Hepatocyte (in vitro differentiated cells): ENCODE results near the gene SYT3. TPM values are rescaled to one million over a fixed set of nuclear protein-coding genes. Genes with fewer than 3 reads are reported as not detected.
"Not testable (repeated sequence)": the region's sequence is repeated elsewhere in the genome, so short reads cannot be mapped to it uniquely, and the experiment has no call there.

ENCODE experiments used
- DNase-seq: peaks from one replicate; pipeline ENCODE4 v3.0.0-alpha.2; 2016; ENCODE audit warnings: low spot score
- H2AFZ ChIP-seq: fragments of 200-600 bp; sonication (generic); 2 replicates; pipeline ENCODE4 v1.6.0; 2016; ENCODE audit warnings: antibody characterized with exemption, mild to moderate bottlenecking
- H3K27ac ChIP-seq: fragments of 200-600 bp; sonication (generic); 2 replicates; pipeline ENCODE4 v1.5.1; 2016; ENCODE audit warnings: mild to moderate bottlenecking
- H3K27me3 ChIP-seq: fragments of 200-600 bp; sonication (generic); 2 replicates; pipeline ENCODE4 v1.6.1; 2016
- H3K36me3 ChIP-seq: fragments of 200-600 bp; sonication (generic); replicated peaks from 2 replicates; pipeline ENCODE4 v1.5.1; 2016; ENCODE audit warnings: low read depth; ENCODE audit not compliant: insufficient read depth
- H3K4me1 ChIP-seq: fragments of 200-600 bp; sonication (generic); 2 replicates; pipeline ENCODE4 v1.5.1; 2016; ENCODE audit warnings: mild to moderate bottlenecking, moderate library complexity; ENCODE audit not compliant: insufficient read depth
- H3K4me2 ChIP-seq: fragments of 200-600 bp; sonication (generic); 2 replicates; pipeline ENCODE4 v1.6.0; 2016
- H3K4me3 ChIP-seq: fragments of 200-600 bp; sonication (generic); 2 replicates; pipeline ENCODE4 v1.5.1; 2016; ENCODE audit warnings: mild to moderate bottlenecking
- H3K79me2 ChIP-seq: fragments of 200-600 bp; sonication (generic); 2 replicates; pipeline ENCODE4 v1.6.0; 2017; ENCODE audit warnings: mild to moderate bottlenecking
- H3K9me2 ChIP-seq: fragments of 200-600 bp; sonication (generic); replicated peaks from 2 replicates; pipeline ENCODE4 v1.6.0; 2017; ENCODE audit warnings: mild to moderate bottlenecking; ENCODE audit not compliant: insufficient read depth
- H3K9me3 ChIP-seq: fragments of 200-600 bp; sonication (generic); 2 replicates; pipeline ENCODE4 v1.5.1; 2016; ENCODE audit warnings: low read depth, mild to moderate bottlenecking
- H4K20me1 ChIP-seq: fragments of 200-600 bp; sonication (generic); 2 replicates; pipeline ENCODE4 v1.6.0; 2016; ENCODE audit warnings: mild to moderate bottlenecking; ENCODE audit not compliant: insufficient read depth, poor library complexity, severe bottlenecking
- CTCF ChIP-seq: fragments of 200-600 bp; sonication (generic); IDR thresholded peaks from 2 replicates; pipeline ENCODE4 v1.5.1; 2016; ENCODE audit warnings: antibody characterized with exemption, mild to moderate bottlenecking; ENCODE audit not compliant: poor library complexity
- EZH2 ChIP-seq: fragments of 200-600 bp; sonication (generic); IDR thresholded peaks from 2 replicates; pipeline ENCODE4 v1.6.1; 2016; ENCODE audit warnings: antibody characterized with exemption, mild to moderate bottlenecking, borderline replicate concordance
- EZH2phosphoT487 ChIP-seq: fragments of 200-600 bp; sonication (generic); IDR thresholded peaks from one replicate; pipeline ENCODE4 v1.6.1; 2018; ENCODE audit warnings: antibody characterized with exemption, mild to moderate bottlenecking, low read depth, moderate library complexity; ENCODE audit not compliant: unreplicated experiment, severe bottlenecking
- WGBS: methylation state at CpG from one replicate; pipeline ENCODE4 v1.1.6; 2016; ENCODE audit warnings: low lambda C conversion rate; ENCODE audit errors: missing lambda C conversion rate; 5-methylcytosine and 5-hydroxymethylcytosine counted together
- polyA plus RNA-seq: library from polyadenylated mRNA; unstranded; fragments of >200 nt; fragmentation: Nextera tagmentation; extraction: Ambion mirVana; gene quantifications from 2 replicates; pipeline ENCODE4 v1.2.1, GENCODE V29; 2016
- total RNA-seq: library from RNA; depleted of rRNA; stranded (reverse); fragments of >200 nt; gene quantifications from 2 replicates; pipeline ENCODE4 v1.2.3, GENCODE V29; 2014

The SYT3 gene
- total and polyA plus RNA-seq, 2 experiments from 2014 or later, result 1.5 to 2.2 TPM

GRCh38 chr19:50626011-50626410, 13.7 kb downstream of the SYT3 start:
- DNase-seq, result no peak
- Histone ChIP-seq H3K4me3 (no peak overlapping the region), H3K9me3 (no peaks in the 10 kb centered on the region), H3K4me2 (no peak overlapping the region), H3K9me2 (no peaks in the 10 kb centered on the region), H4K20me1 (no peaks in the 10 kb centered on the region), H2AFZ (no peak overlapping the region), H3K27me3 (no peaks in the 10 kb centered on the region), H3K79me2 (no peaks in the 10 kb centered on the region), H3K36me3 (no peaks in the 10 kb centered on the region), H3K27ac (no peak overlapping the region), H3K4me1 (no peaks in the 10 kb centered on the region)
- WGBS, result 85% methylated on average over 4 of the region's 4 CpGs
- TF ChIP-seq CTCF, result no peak
- TF ChIP-seq EZH2phosphoT487, result no peak
- no peak for TF ChIP-seq EZH2

- no peak for TF ChIP-seq CTCF
- TF ChIP-seq EZH2, result no peak
- TF ChIP-seq EZH2phosphoT487, result no peak
- H2AFZ ChIP-seq, result no peak overlapping the region
- H4K20me1 ChIP-seq, result no peaks in the 10 kb centered on the region
- no peaks in the 10 kb centered on the region for H3K9me3 ChIP-seq
- 93% methylated on average over 20 of the region's 44 CpGs for WGBS
- no peaks in the 10 kb centered on the region for H3K27me3 ChIP-seq
- no peaks in the 10 kb centered on the region for H3K36me3 ChIP-seq
- no peak overlapping the region for H3K4me2 ChIP-seq
- H3K79me2 ChIP-seq, result no peaks in the 10 kb centered on the region
- no peak for DNase-seq
- no peak overlapping the region for H3K27ac ChIP-seq
- no peak overlapping the region for H3K4me3 ChIP-seq
- no peaks in the 10 kb centered on the region for H3K9me2 ChIP-seq
- no peaks in the 10 kb centered on the region for H3K4me1 ChIP-seq
Measured at GRCh38 chr19:50624949-50625600, 14.6 kb downstream of the SYT3 start.

- not testable (repeated sequence) for H2AFZ ChIP-seq, H3K9me3 ChIP-seq
Measured at GRCh38 chr19:50620394-50620906, 19.2 kb downstream of the SYT3 start.

GRCh38 chr19:50619184-50619583, 20.5 kb downstream of the SYT3 start:
- H2AFZ ChIP-seq, H3K36me3 ChIP-seq, H3K4me3 ChIP-seq, H3K4me2 ChIP-seq, H3K79me2 ChIP-seq, H3K4me1 ChIP-seq, H3K27me3 ChIP-seq, H4K20me1 ChIP-seq, H3K9me2 ChIP-seq, H3K9me3 ChIP-seq, DNase-seq, H3K27ac ChIP-seq: not testable (repeated sequence)
- WGBS, result 85% methylated on average over 5 of the region's 5 CpGs

More at GRCh38 chr19:50620394-50620906, 19.2 kb downstream of the SYT3 start:
- WGBS, result 94% methylated on average over 5 of the region's 5 CpGs
- not testable (repeated sequence) for H3K27me3 ChIP-seq, H3K4me2 ChIP-seq, H3K36me3 ChIP-seq, H4K20me1 ChIP-seq, H3K9me2 ChIP-seq, H3K79me2 ChIP-seq, H3K27ac ChIP-seq, H3K4me1 ChIP-seq, H3K4me3 ChIP-seq, DNase-seq

- H3K4me1 ChIP-seq, H4K20me1 ChIP-seq, DNase-seq, H3K79me2 ChIP-seq, H3K9me2 ChIP-seq, H3K9me3 ChIP-seq, H3K4me2 ChIP-seq, H3K27me3 ChIP-seq, H3K36me3 ChIP-seq, H3K27ac ChIP-seq, H2AFZ ChIP-seq, H3K4me3 ChIP-seq: not testable (repeated sequence)
- 91% methylated on average over 4 of the region's 5 CpGs for WGBS
Measured at GRCh38 chr19:50618379-50618778, 21.3 kb downstream of the SYT3 start.

GRCh38 chr19:50612504-50613404, 26.9 kb downstream of the SYT3 start:
- not testable (repeated sequence) for H3K9me2 ChIP-seq, DNase-seq, H3K79me2 ChIP-seq, H3K36me3 ChIP-seq, H4K20me1 ChIP-seq, H3K4me3 ChIP-seq, H2AFZ ChIP-seq, H3K27me3 ChIP-seq, H3K4me2 ChIP-seq, H3K4me1 ChIP-seq, H3K27ac ChIP-seq, H3K9me3 ChIP-seq
- WGBS, result 87% methylated on average over 11 of the region's 11 CpGs
